SIG-M5 treated with dmso at 0.1 percent for 504 hours (cell line): ENCODE measurements around the gene ABCA4.
"Not testable (repeated sequence)": the region's sequence is repeated elsewhere in the genome, so short reads cannot be mapped to it uniquely, and the experiment has no call there.

Experiments used
- DNase-seq: peaks from one replicate; lab custom pipeline; 2025; ENCODE audit not compliant: unreplicated experiment; lab: John Stamatoyannopoulos, UW

The ABCA4 gene

GRCh38 chr1:93958032-93958725 lies 162.8 kb downstream of the ABCA4 start:
- DNase-seq, result no peak

- no peak for DNase-seq
These were observed 165.2 kb downstream of the ABCA4 start for GRCh38 chr1:93955765-93956164.

- DNase-seq, result not testable (repeated sequence)
These were observed 173.8 kb downstream of the ABCA4 start for GRCh38 chr1:93947002-93947686.
